ENCODE data around the gene TGFBR3.

Gene TGFBR3

DNA sequence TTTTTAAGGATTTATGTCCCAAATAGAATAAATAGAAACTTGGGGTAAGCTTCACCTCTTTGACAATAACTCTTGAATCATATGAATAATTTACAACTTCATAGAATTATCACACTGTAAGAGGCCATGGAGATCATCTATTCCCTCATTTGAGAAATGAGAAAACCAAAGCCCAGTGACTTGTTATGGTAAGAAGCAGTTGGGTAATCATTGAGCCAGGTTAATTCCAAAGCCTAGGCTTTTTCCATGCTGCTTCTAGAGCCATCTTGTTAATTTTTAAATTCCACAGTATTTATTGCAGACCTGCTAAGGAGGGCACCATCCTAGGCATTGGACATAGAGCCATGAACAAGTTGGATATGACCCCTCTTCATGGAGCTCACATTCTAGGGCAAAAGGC, 224.8 kb downstream of the TGFBR3 start:
- H3K27me3 ChIP-seq (replicated peaks; ENCODE audit: control insufficient read depth, insufficient read depth, low read length, poor library complexity, severe bottlenecking), result no peaks in the 10 kb centered on the region
- DNase-seq, result no peak
- no peak overlapping the region for H3K4me3 ChIP-seq (ENCODE audit: insufficient read depth, low read depth, low read length, poor library complexity, severe bottlenecking)
- H3K9me3 ChIP-seq (ENCODE audit: control insufficient read depth, low read length), result peaks cover 6% of the 10 kb centered on the region
- no peaks in the 10 kb centered on the region for H3K36me3 ChIP-seq (ENCODE audit: control insufficient read depth, insufficient read depth, low read length)
- H3K27ac ChIP-seq (ENCODE audit: insufficient read depth, low read length, poor library complexity, severe bottlenecking), result no peak overlapping the region
- no peaks in the 10 kb centered on the region for H3K4me1 ChIP-seq (ENCODE audit: control insufficient read depth, insufficient read depth, low read length, poor library complexity, severe bottlenecking)

DNA sequence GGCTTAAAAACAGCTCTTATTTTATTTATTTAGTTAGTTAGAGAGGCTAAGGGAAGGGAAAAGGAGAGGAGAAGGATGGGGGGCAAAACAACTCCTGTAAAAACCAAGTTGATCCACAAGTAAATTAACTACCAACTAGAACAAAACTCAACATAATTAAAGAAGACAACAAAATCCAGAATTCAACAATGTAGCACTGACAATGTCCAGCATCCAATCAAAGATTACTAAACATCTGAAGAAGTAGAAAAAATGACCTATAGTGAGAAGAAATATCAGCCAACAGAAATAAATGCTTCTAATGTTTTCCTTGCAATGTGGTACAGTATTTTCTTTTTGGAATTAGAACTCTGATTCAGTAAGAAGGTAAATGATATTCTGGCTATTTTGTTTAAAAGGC, 225.2 kb downstream of the TGFBR3 start:
- no peaks in the 10 kb centered on the region for H3K36me3 ChIP-seq (ENCODE audit: control insufficient read depth, insufficient read depth, low read length)
- H3K4me3 ChIP-seq (ENCODE audit: insufficient read depth, low read depth, low read length, poor library complexity, severe bottlenecking), result no peak overlapping the region
- H3K4me1 ChIP-seq (ENCODE audit: control insufficient read depth, insufficient read depth, low read length, poor library complexity, severe bottlenecking), result no peaks in the 10 kb centered on the region
- H3K27ac ChIP-seq (ENCODE audit: insufficient read depth, low read length, poor library complexity, severe bottlenecking), result no peak overlapping the region
- peaks cover 6% of the 10 kb centered on the region for H3K9me3 ChIP-seq (ENCODE audit: control insufficient read depth, low read length)
- no peak for DNase-seq
- H3K27me3 ChIP-seq (replicated peaks; ENCODE audit: control insufficient read depth, insufficient read depth, low read length, poor library complexity, severe bottlenecking), result no peaks in the 10 kb centered on the region

DNA sequence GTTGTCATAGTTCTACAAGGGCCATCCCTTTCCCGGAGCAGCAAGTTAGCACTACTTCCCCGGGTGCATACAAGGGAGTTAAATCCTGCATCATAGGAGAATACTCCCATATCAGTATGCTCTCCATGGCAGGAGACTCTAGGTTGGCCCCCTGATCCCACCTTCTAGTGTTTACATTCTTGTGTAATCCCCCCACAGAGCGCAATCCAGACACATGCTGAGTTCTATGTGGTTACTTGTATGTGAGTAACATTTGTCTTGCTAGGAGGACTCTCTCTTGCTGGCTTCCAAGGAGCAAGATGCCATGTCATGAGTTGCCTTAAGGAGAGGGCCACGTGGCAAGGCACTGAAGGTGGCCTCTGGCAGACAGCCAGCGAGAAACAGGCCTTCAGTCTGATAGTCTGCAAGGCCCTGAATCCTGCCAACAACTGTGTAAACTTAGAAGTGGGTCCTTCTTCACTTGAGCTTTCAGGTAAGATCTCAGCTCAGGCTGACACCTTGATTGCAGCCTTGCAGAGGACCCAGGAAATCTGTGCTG, 230.0 kb downstream of the TGFBR3 start:
- H3K4me1 ChIP-seq (ENCODE audit: control insufficient read depth, insufficient read depth, low read length, poor library complexity, severe bottlenecking), result no peaks in the 10 kb centered on the region
- DNase-seq, result no peak
- peaks cover 6% of the 10 kb centered on the region for H3K9me3 ChIP-seq (ENCODE audit: control insufficient read depth, low read length)
- no peak overlapping the region for H3K4me3 ChIP-seq (ENCODE audit: insufficient read depth, low read depth, low read length, poor library complexity, severe bottlenecking)
- H3K27me3 ChIP-seq (replicated peaks; ENCODE audit: control insufficient read depth, insufficient read depth, low read length, poor library complexity, severe bottlenecking), result no peaks in the 10 kb centered on the region
- H3K36me3 ChIP-seq (ENCODE audit: control insufficient read depth, insufficient read depth, low read length), result no peaks in the 10 kb centered on the region
- H3K27ac ChIP-seq (ENCODE audit: insufficient read depth, low read length, poor library complexity, severe bottlenecking), result no peak overlapping the region

DNA sequence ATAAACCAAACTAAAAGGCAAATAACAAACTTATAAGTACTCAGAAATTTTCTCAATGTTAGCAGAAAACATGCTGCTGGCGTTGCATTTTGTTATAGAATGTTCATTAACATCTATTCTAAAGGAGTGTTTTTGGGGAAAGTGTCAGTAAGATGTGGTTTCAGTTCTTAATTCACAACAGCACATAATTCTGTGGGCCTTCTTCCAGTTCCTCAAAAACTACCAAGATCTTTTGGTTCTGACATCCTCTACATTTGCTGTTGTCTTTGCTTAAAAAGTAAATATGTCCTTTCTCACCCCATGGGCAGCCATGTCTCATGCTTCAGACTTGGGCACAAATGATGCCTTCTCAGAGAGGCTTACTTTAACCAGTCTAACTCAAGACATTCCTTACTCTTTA, 232.8 kb downstream of the TGFBR3 start:
- H3K27me3 ChIP-seq (replicated peaks; ENCODE audit: control insufficient read depth, insufficient read depth, low read length, poor library complexity, severe bottlenecking), result no peaks in the 10 kb centered on the region
- no peaks in the 10 kb centered on the region for H3K36me3 ChIP-seq (ENCODE audit: control insufficient read depth, insufficient read depth, low read length)
- no peak for DNase-seq
- no peaks in the 10 kb centered on the region for H3K9me3 ChIP-seq (ENCODE audit: control insufficient read depth, low read length)
- no peak overlapping the region for H3K27ac ChIP-seq (ENCODE audit: insufficient read depth, low read length, poor library complexity, severe bottlenecking)
- H3K4me3 ChIP-seq (ENCODE audit: insufficient read depth, low read depth, low read length, poor library complexity, severe bottlenecking), result no peak overlapping the region
- no peaks in the 10 kb centered on the region for H3K4me1 ChIP-seq (ENCODE audit: control insufficient read depth, insufficient read depth, low read length, poor library complexity, severe bottlenecking)

DNA sequence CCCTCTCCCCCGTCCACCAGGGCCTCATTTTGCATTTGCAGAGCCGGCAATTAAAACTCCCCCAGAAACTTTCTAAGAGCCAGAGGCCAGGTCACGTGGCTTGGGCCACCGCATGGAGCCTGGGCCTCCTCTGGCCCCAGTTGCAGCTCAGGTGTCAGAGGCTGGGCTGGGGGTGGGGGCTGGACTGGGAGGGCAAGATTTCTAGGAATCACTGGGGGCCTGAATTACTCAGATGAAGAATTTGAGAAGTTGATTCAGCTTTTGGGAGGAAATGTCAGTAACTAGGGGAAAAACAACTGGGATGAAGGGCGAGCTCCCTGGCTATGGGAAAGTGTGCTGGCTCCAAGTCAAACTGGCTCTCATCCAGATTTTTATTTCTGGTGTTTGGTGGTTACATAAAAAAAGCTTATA, 234.3 kb downstream of the TGFBR3 start:
- no peaks in the 10 kb centered on the region for H3K36me3 ChIP-seq (ENCODE audit: control insufficient read depth, insufficient read depth, low read length)
- no peak for DNase-seq
- H3K4me1 ChIP-seq (ENCODE audit: control insufficient read depth, insufficient read depth, low read length, poor library complexity, severe bottlenecking), result peaks cover 8% of the 10 kb centered on the region
- H3K27ac ChIP-seq (ENCODE audit: insufficient read depth, low read length, poor library complexity, severe bottlenecking), result no peak overlapping the region
- H3K9me3 ChIP-seq (ENCODE audit: control insufficient read depth, low read length), result no peaks in the 10 kb centered on the region
- H3K4me3 ChIP-seq (ENCODE audit: insufficient read depth, low read depth, low read length, poor library complexity, severe bottlenecking), result no peak overlapping the region
- no peaks in the 10 kb centered on the region for H3K27me3 ChIP-seq (replicated peaks; ENCODE audit: control insufficient read depth, insufficient read depth, low read length, poor library complexity, severe bottlenecking)

DNA sequence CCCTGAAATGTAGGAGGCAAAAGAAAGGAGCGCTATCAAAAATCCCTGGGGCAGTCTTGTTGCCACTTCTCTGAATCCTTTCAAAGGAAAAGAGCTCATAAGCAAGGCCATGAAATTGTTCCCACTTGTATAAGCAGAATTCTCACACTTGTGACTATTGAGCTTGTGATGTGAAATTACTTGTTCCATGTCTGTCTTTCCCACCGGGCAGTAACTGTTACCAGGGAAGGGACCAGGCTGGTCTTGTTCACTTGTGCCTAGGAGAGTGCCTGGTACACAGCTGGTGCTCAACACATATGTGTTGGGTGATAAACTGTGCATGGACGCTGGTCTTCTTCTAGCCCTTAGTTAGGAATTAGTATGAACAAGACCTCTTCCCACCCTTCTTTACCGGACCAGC, 234.7 kb downstream of the TGFBR3 start:
- Histone ChIP-seq H3K4me3 (ENCODE audit: insufficient read depth, low read depth, low read length, poor library complexity, severe bottlenecking) (no peak overlapping the region), H3K27ac (ENCODE audit: insufficient read depth, low read length, poor library complexity, severe bottlenecking) (no peak overlapping the region), H3K9me3 (ENCODE audit: control insufficient read depth, low read length) (no peaks in the 10 kb centered on the region), H3K27me3 (replicated peaks; ENCODE audit: control insufficient read depth, insufficient read depth, low read length, poor library complexity, severe bottlenecking) (no peaks in the 10 kb centered on the region), H3K36me3 (ENCODE audit: control insufficient read depth, insufficient read depth, low read length) (no peaks in the 10 kb centered on the region), H3K4me1 (ENCODE audit: control insufficient read depth, insufficient read depth, low read length, poor library complexity, severe bottlenecking) (peaks cover 12% of the 10 kb centered on the region)
- DNase-seq, result no peak

DNA sequence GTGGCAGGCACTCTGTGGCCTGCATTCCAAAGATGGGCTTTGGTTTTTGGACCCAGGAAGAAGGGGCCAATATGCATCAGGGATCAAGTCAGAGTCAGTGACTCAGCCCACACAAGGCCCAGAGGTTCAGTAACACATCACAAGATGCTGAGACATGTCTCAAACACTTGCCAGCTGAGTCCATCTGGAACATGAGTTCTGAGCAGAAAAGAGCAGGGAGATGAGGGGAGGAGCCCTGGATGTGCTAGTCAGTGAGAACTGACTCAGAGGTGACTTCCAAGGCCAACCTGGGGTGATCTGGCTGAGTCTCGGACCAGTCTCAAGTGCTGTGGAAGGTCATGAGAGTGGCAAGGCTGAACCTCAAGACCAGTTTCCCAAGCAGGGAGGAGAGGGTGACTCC, 235.2 kb downstream of the TGFBR3 start:
- Histone ChIP-seq H3K9me3 (ENCODE audit: control insufficient read depth, low read length) (no peaks in the 10 kb centered on the region), H3K4me3 (ENCODE audit: insufficient read depth, low read depth, low read length, poor library complexity, severe bottlenecking) (no peak overlapping the region), H3K4me1 (ENCODE audit: control insufficient read depth, insufficient read depth, low read length, poor library complexity, severe bottlenecking) (peaks cover 12% of the 10 kb centered on the region), H3K27ac (ENCODE audit: insufficient read depth, low read length, poor library complexity, severe bottlenecking) (no peak overlapping the region), H3K27me3 (replicated peaks; ENCODE audit: control insufficient read depth, insufficient read depth, low read length, poor library complexity, severe bottlenecking) (no peaks in the 10 kb centered on the region), H3K36me3 (ENCODE audit: control insufficient read depth, insufficient read depth, low read length) (no peaks in the 10 kb centered on the region)
- no peak for DNase-seq

DNA sequence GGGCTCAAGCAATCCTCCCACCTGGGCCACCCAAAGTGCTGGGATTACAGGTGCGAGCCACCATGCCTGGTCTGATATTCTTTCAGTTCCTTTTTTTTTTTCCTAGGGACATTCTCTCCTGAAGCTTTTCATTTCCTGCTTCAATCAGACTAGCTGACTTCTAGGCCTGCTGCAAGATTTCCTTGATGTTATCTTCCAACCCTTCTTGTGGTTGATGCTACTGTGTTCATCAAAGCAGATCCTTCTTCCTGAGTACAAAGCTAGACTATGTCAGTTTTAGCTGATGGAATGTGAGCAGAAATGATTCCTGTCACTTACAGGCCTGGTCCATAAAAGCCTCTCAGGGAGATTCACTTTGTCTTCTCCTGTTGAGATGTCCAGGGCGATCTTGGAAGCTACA, 238.9 kb downstream of the TGFBR3 start:
- Histone ChIP-seq H3K36me3 (ENCODE audit: control insufficient read depth, insufficient read depth, low read length) (no peaks in the 10 kb centered on the region), H3K27me3 (replicated peaks; ENCODE audit: control insufficient read depth, insufficient read depth, low read length, poor library complexity, severe bottlenecking) (no peaks in the 10 kb centered on the region), H3K4me1 (ENCODE audit: control insufficient read depth, insufficient read depth, low read length, poor library complexity, severe bottlenecking) (peaks cover 12% of the 10 kb centered on the region), H3K27ac (ENCODE audit: insufficient read depth, low read length, poor library complexity, severe bottlenecking) (no peak overlapping the region), H3K4me3 (ENCODE audit: insufficient read depth, low read depth, low read length, poor library complexity, severe bottlenecking) (no peak overlapping the region), H3K9me3 (ENCODE audit: control insufficient read depth, low read length) (no peaks in the 10 kb centered on the region)
- DNase-seq, result no peak

DNA sequence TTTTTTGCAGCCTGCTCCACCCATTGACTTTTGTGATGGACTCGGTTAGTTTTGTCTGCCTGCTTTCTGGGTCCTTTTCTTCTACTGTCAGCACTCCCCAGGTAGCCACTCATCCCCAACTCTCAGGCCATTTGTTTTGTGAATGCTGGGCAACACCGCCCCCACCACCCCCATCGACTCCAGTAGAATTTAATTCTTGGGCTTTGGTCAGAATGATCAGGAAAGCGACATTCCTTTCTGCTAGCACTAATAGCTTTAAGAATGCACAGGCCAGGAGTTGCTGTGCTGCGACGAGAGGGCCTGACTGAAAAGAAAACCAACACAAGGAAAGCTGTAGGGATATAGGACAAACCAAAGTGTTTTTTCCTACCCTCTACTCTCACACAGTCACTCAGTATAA, 240.9 kb downstream of the TGFBR3 start:
- Histone ChIP-seq H3K27ac (ENCODE audit: insufficient read depth, low read length, poor library complexity, severe bottlenecking) (no peak overlapping the region), H3K36me3 (ENCODE audit: control insufficient read depth, insufficient read depth, low read length) (no peaks in the 10 kb centered on the region), H3K4me3 (ENCODE audit: insufficient read depth, low read depth, low read length, poor library complexity, severe bottlenecking) (no peak overlapping the region), H3K9me3 (ENCODE audit: control insufficient read depth, low read length) (no peaks in the 10 kb centered on the region), H3K27me3 (replicated peaks; ENCODE audit: control insufficient read depth, insufficient read depth, low read length, poor library complexity, severe bottlenecking) (no peaks in the 10 kb centered on the region), H3K4me1 (ENCODE audit: control insufficient read depth, insufficient read depth, low read length, poor library complexity, severe bottlenecking) (peaks cover 12% of the 10 kb centered on the region)
- DNase-seq, result no peak

DNA sequence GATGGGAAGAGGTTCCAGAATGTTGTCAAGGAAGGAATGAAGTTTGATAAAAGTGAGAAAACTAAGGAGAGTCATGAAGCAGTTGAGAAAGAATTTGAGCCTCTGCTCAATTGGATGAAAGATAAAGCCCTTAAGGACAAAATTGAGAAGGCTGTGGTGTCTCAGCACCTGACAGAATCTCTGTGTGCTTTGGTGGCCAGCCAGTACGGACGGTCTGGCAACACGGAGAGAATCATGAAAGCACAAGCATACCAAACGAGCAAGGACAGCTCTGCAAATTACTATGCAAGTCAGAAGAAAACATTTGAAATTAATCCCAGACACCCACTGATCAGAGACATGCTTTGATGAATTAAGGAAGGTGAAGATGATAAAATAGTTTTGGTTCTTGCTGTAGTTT, 242.5 kb downstream of the TGFBR3 start:
- no peaks in the 10 kb centered on the region for H3K27me3 ChIP-seq (replicated peaks; ENCODE audit: control insufficient read depth, insufficient read depth, low read length, poor library complexity, severe bottlenecking)
- no peaks in the 10 kb centered on the region for H3K36me3 ChIP-seq (ENCODE audit: control insufficient read depth, insufficient read depth, low read length)
- peaks cover 12% of the 10 kb centered on the region for H3K4me1 ChIP-seq (ENCODE audit: control insufficient read depth, insufficient read depth, low read length, poor library complexity, severe bottlenecking)
- no peak for DNase-seq
- no peak overlapping the region for H3K4me3 ChIP-seq (ENCODE audit: insufficient read depth, low read depth, low read length, poor library complexity, severe bottlenecking)
- H3K9me3 ChIP-seq (ENCODE audit: control insufficient read depth, low read length), result no peaks in the 10 kb centered on the region
- H3K27ac ChIP-seq (ENCODE audit: insufficient read depth, low read length, poor library complexity, severe bottlenecking), result no peak overlapping the region

Data from effector memory CD4-positive, alpha-beta T cell (primary cell).